HG03439 (cell line): ENCODE data around the gene NAGK.
"Not testable (repeated sequence)": the region's sequence is repeated elsewhere in the genome, so short reads cannot be mapped to it uniquely, and the experiment has no call there.

Experiments
- ATAC-seq: cut with Tn5 transposase; IDR thresholded peaks from one replicate; pipeline ENCODE4 v1.9.1; 2021; ENCODE audit warnings: mild to moderate bottlenecking, moderate library complexity; ENCODE audit not compliant: unreplicated experiment

Gene NAGK

DNA sequence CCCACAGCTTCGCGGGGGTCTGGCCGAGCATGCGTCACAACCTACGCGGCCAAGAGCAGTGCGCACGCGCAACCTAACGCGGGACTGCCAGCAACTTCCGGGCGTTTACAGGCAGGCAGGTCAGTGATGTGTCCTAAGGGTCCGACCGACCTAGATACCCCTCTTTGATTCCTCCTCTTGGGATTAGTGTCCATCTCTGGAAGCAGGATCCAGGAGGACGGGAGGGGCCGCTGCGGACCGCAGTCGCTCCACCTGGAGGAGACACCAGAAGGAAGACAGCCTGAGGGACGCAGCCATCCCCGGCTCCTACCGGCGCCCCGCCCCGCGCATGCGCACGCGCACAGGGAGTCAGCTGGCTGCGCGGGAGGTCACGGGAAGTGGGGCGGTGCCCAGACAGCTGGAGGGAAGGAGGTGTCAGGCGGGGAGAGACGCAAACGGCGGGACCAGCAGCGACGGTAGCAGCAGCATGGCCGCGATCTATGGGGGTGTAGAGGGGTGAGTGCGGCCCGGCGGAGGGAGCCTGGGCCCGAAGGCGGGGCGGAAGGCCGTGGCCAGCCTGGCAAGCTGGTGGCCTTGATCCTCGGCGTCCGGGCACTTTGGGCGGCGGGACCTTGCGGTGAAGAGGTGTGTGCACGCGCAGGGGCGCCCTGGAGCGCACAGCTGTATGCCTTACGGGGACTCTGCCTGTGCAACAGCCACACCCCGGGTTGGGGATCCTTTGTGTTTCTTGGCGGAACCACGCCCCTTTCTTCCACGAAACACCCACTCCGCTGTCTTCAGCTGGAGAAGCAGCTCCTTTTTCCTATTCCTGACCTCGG is at the start of gene NAGK:
NAGK (plus strand) TSS at position 431 of the 818 bp plus-strand sequence; CDS start at position 467, 36 bp downstream.
- peak; percentile 56 for ATAC-seq

DNA sequence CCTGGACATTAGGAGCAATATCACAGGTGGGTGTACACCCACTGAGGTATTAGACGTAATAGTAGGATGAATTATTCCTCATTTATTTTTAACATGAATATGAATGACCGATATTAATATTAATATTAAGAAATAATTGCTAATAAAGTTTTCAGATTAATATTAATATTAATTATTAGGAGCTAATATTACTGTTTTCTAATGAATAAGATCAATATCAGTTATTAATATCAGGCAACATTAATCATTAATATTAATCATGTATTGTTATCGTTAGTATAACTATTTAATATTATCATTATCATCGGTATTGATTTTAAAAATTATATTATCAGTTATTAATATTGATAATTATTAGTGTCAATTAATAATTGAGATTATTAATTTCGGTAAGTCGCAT is 48.5 kb upstream of the NAGK start:
- not testable (repeated sequence) for ATAC-seq

GRCh38 chr2:71021394-71021793 is 47.1 kb upstream of the NAGK start:
- not testable (repeated sequence) for ATAC-seq

- not testable (repeated sequence) for ATAC-seq
Measured at GRCh38 chr2:71023553-71024243, 44.8 kb upstream of the NAGK start.

GRCh38 chr2:71036296-71036695 is 32.2 kb upstream of the NAGK start:
- ATAC-seq, result not testable (repeated sequence)

DNA sequence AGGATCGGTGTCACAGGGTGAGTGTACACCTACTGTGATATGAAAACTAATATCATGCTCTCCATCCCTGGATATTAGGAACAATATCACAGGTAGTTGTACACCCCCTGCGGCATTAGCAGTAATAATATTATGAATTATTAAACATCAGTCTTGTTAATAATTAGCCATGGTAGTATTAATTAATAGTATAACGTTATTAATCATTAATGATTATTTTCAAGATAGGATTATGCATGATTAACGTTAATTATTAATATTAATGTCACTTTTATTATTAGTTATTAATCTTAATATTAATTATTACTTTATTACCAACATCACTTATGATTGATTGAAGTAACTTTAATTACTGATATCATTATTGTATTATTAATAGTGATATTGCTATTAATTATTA is 26.2 kb upstream of the NAGK start:
- ATAC-seq, result no peak

DNA sequence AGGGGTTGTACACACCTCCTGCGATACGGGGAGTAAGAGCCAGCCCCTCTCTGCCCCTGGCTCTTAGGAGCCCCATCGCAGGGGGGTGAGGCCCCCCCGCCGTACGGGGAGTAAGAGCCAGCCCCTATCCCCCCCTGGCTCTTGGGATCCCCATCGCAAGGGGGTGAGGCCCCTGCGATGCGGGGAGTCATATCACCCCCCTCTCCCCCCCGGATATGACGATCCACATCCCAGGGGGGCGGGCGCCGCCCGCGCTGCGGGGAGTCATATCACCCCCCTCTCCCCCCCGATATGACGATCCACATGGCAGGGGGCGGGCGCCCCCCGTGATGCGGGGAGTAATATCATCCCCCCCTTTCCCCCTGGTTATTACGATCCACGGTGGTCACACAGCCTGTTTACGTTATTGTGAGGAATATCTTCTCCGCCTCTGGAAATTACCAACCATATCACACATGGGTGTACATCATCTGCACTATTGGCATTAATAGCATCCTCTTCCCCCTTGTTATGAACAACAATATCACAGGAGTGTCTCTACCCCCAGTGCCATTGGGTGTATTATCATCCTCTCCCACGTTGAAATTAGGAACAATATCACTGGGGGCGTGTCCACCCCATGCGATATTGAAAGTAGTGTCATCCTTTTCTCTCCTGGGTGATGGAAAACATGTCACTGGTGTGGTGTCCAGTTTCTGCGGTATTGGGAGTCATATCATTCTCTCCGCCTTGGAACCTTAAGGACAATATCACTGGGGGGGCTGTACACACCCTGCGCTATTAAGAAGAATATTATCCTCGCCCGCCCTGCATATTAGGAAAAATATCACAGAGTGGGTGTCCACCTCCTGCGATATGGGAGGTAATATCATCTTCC is 24.7 kb upstream of the NAGK start:
- ATAC-seq, result no peak

GRCh38 chr2:71045151-71045550 is 23.3 kb upstream of the NAGK start:
- ATAC-seq, result no peak

DNA sequence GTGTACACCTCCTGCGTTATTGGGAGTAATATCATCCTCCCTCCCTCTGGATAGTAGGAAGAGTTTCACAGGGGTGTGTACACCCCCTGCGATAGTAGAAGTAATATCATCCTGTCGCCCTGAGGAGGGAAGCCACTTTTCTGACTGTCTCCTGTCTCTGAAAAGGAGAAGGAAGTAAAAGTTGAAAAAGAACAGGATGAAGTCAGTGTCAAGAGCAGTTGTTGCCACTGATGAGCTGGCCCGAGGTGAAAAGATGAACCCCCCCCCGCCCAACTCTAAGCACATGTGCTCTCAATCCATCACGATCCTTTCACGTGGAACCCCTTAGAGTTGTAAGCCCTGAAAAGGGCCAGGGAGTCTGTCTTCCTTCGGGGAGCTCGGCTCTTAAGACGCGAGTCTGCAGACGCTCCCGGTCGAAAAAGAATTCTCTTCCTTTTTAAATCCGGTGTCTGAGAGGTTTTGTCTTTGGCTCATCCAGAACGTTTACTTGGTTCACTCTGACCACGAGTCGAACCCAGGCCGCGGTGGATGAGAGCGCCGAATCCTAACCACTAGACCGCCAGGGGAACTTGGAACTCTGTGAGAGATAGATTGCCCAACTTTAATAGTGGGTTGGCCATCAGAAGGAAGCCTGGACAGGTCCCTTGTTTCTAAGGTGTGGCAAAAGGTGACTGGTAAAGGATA is 22.4 kb upstream of the NAGK start:
- ATAC-seq, result no peak

GRCh38 chr2:71048096-71048495 is 20.4 kb upstream of the NAGK start:
- no peak for ATAC-seq

DNA sequence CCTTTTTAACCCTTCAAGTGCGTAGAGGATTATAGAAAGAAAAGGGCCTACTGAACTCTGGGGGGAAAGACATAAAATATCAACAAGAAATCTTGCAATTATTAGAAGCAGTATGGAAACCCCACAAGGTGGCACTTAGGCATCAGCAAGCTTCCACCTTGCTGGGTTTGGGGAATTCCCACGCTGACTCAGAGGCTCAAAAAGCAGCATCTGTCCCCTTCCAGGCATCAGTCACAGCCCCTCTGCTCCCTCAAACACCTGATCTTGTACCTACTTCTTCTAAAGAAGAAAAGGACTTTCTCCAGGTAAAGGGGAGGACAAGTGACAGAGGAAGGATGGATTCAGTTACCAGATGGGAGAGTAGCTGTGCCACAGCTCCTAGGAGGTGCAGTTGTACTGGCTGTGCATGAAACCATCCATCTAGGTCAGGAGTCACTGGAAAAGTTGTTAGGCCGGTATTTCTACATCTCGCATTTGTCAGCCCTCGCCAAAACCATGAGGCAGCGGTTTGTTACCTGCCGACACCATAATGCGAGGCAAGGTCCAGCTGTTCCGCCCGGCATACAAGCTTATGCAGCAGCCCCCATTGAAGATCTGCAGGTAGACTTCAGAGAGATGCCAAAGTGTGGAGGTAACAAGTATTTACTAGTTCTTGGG is 18.6 kb upstream of the NAGK start:
- not testable (repeated sequence) for ATAC-seq

- not testable (repeated sequence) for ATAC-seq
Measured at GRCh38 chr2:71055206-71055740, 13.2 kb upstream of the NAGK start.

GRCh38 chr2:71060211-71060610 is 8.2 kb upstream of the NAGK start:
- no peak for ATAC-seq

GRCh38 chr2:71060871-71061270 is 7.6 kb upstream of the NAGK start:
- ATAC-seq, result no peak

GRCh38 chr2:71063216-71063615 is 5.2 kb upstream of the NAGK start:
- ATAC-seq, result no peak

DNA sequence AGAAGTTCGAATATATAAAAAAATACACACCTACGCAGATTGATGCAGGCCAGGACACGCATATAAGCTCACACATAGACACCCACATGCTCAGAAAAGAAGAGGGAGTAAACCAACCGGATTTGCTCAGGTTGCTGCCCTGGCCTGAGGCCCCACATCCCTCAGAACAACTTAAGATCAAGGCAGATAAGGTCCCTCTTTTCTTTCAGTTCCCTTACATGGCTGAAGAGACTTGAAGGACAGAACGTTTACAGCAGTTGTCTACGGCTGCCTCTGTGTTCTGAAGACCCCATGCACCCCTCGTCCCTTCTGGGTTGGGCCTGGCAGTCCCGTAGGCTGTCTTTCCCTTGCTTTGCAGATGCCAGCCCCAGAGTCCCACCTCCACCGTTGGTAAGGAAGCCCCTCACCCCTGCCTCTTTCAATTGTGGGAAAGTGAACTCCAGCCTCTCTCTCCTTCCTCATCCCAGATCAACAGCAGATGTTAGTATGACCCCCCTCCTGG is 4.3 kb upstream of the NAGK start:
- no peak for ATAC-seq

- peak; percentile 25 for ATAC-seq
Measured at GRCh38 chr2:71064754-71065621, 3.5 kb upstream of the NAGK start.

- ATAC-seq, result no peak
Measured at GRCh38 chr2:71066856-71067255, 1.6 kb upstream of the NAGK start.
